Trophoblast cell (in vitro differentiated cells and primary cell): ENCODE measurements around the gene VEPH1.
"Not testable (repeated sequence)": the region's sequence is repeated elsewhere in the genome, so short reads cannot be mapped to it uniquely, and the experiment has no call there.

Experiments used
- DNase-seq, 2 donors: peaks; one replicate each; pipeline ENCODE4 v3.0.0-alpha.2; 2016
- H2AFZ ChIP-seq: 2 replicates; pipeline ENCODE4 v1.6.1; 2013; ENCODE audit warnings: low read length, moderate library complexity, mild to moderate bottlenecking; ENCODE audit not compliant: insufficient read depth, poor library complexity
- H2AK5ac ChIP-seq: 2 replicates; pipeline ENCODE4 v1.6.1; 2013; ENCODE audit warnings: mild to moderate bottlenecking, low read length
- H2BK120ac ChIP-seq: 2 replicates; pipeline ENCODE4 v1.6.1; 2013; ENCODE audit warnings: low read length, mild to moderate bottlenecking, moderate library complexity; ENCODE audit not compliant: insufficient read depth, poor library complexity
- H2BK12ac ChIP-seq: 2 replicates; pipeline ENCODE4 v1.6.1; 2013; ENCODE audit warnings: mild to moderate bottlenecking, low read length, moderate library complexity
- H2BK5ac ChIP-seq: 2 replicates; pipeline ENCODE4 v1.6.1; 2013; ENCODE audit warnings: low read length, low read depth, moderate library complexity, mild to moderate bottlenecking; ENCODE audit not compliant: poor library complexity
- H3K14ac ChIP-seq: 2 replicates; pipeline ENCODE4 v1.6.1; 2013; ENCODE audit warnings: mild to moderate bottlenecking, low read length
- H3K18ac ChIP-seq: 2 replicates; pipeline ENCODE4 v1.6.1; 2013; ENCODE audit warnings: mild to moderate bottlenecking, low read length
- H3K23ac ChIP-seq: 2 replicates; pipeline ENCODE4 v1.6.1; 2013; ENCODE audit warnings: low read length
- H3K27ac ChIP-seq: 2 replicates; pipeline ENCODE4 v1.5.1; 2013; ENCODE audit warnings: low read depth, mild to moderate bottlenecking, inconsistent platforms, low read length, moderate library complexity
- H3K27me3 ChIP-seq: 2 replicates; pipeline ENCODE4 v1.6.1; 2013; ENCODE audit warnings: inconsistent platforms, mild to moderate bottlenecking, low read length, moderate library complexity; ENCODE audit not compliant: insufficient read depth
- H3K36me3 ChIP-seq, 2 experiments: 1 replicate in 1 of 2; 2 replicates in 1 of 2; pipeline ENCODE4 v1.6.1; 2013; ENCODE audit warnings: low read length in 2 of 2, mild to moderate bottlenecking in 2 of 2, moderate library complexity in 1 of 2; ENCODE audit not compliant: insufficient read depth in 2 of 2, control insufficient read depth in 1 of 2
- H3K4ac ChIP-seq: 2 replicates; pipeline ENCODE4 v1.6.1; 2013; ENCODE audit warnings: low read depth, mild to moderate bottlenecking, low read length, moderate library complexity
- H3K4me1 ChIP-seq, 2 experiments: 1 replicate in 1 of 2; 2 replicates in 1 of 2; pipeline ENCODE4 v1.6.1; 2013; ENCODE audit warnings: low read length in 2 of 2, mild to moderate bottlenecking in 2 of 2, moderate library complexity in 1 of 2; ENCODE audit not compliant: insufficient read depth in 2 of 2, control insufficient read depth in 1 of 2
- H3K4me2 ChIP-seq: 2 replicates; pipeline ENCODE4 v1.6.1; 2013; ENCODE audit warnings: inconsistent platforms, mild to moderate bottlenecking, low read length, moderate library complexity
- H3K4me3 ChIP-seq: 2 replicates; pipeline ENCODE4 v1.5.1; 2013; ENCODE audit warnings: mild to moderate bottlenecking, low read depth, low read length, inconsistent platforms
- H3K79me1 ChIP-seq: one replicate; pipeline ENCODE4 v1.6.1; 2013; ENCODE audit warnings: low read length
- H3K79me2 ChIP-seq: 2 replicates; pipeline ENCODE4 v1.6.1; 2013; ENCODE audit warnings: low read length, mild to moderate bottlenecking; ENCODE audit not compliant: control insufficient read depth, insufficient read depth, poor library complexity
- H3K9ac ChIP-seq: 2 replicates; pipeline ENCODE4 v1.6.1; 2013; ENCODE audit warnings: mild to moderate bottlenecking, low read length
- H3K9me3 ChIP-seq: 2 replicates; pipeline ENCODE4 v1.6.1; 2013; ENCODE audit warnings: low read depth, mild to moderate bottlenecking, control low read depth, inconsistent platforms, low read length; ENCODE audit not compliant: insufficient read depth
- H4K12ac ChIP-seq: 2 replicates; pipeline ENCODE4 v1.6.1; 2013; ENCODE audit warnings: low read depth, mild to moderate bottlenecking, low read length, moderate library complexity
- H4K8ac ChIP-seq: 2 replicates; pipeline ENCODE4 v1.6.1; 2013; ENCODE audit warnings: low read depth, mild to moderate bottlenecking, low read length, moderate library complexity
- H4K91ac ChIP-seq: one replicate; pipeline ENCODE4 v1.6.1; 2013; ENCODE audit warnings: low read depth, mild to moderate bottlenecking, low read length, moderate library complexity
- WGBS: extraction: QIAGEN DNeasy Blood & Tissue Kit; methylation state at CpG from one replicate; pipeline ENCODE4 v1.1.7; 2013; ENCODE audit warnings: missing lambda C conversion rate; ENCODE audit not compliant: insufficient read length, insufficient coverage; ENCODE audit errors: extremely low coverage; 5-methylcytosine and 5-hydroxymethylcytosine counted together

VEPH1 gene

DNA sequence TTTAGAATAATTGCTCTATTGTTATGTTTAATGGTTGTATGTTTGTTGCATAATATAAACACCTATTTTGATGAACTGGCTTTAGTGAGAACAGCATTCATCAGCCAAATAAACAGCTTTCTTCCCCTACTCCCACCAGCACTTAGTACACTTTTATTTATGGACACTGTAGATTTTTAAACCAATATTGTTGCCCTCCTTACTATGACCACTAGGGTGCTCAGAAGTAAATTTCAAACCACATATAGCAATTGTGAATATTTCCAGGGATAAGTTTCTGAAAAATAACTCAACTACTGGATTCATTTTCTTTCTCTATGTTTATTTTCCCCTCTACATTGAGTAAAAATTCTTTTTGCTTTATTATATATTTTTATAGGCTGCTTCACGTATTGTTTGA lies 151.2 kb downstream of the VEPH1 start:
- Histone ChIP-seq H3K9me3 (no peaks in the 10 kb centered on the region), H3K79me2 (no peaks in the 10 kb centered on the region), H3K23ac (no peak overlapping the region), H3K79me1 (no peaks in the 10 kb centered on the region), H3K18ac (no peak overlapping the region), H2AK5ac (no peak overlapping the region), H3K27ac (no peak overlapping the region), H4K12ac (no peak overlapping the region), H2BK12ac (no peak overlapping the region), H3K27me3 (no peaks in the 10 kb centered on the region), H2BK5ac (no peak overlapping the region), H3K4me3 (no peak overlapping the region), H3K36me3 (no peaks in the 10 kb centered on the region), H3K4me2 (no peak overlapping the region), H4K8ac (no peak overlapping the region), H2BK120ac (no peak overlapping the region), H3K4ac (no peak overlapping the region), H2AFZ (no peak overlapping the region), H3K9ac (no peak overlapping the region), H3K4me1 (no peaks in the 10 kb centered on the region), H3K14ac (no peak overlapping the region), H4K91ac (no peak overlapping the region)
- DNase-seq: no peak
- no CpG with 5 or more reads among the region's 1 CpG for WGBS

DNA sequence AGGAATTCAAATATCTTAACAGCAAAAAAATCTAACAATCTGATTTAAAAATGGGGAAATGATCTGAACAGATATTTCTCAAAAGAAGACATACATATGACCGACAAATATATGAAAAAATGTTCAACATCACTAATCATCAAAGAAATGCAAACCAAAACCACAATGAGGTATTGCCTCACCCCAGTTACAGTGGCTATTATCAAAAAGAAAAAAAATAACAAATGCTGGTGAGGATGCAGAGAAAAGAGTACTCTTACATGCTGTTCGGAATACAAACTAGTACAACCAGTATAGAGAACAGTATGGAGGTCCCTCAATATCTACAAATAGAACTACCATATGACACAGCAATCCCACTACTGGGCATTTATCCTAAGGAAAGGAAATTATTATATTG lies 152.6 kb downstream of the VEPH1 start:
- not testable (repeated sequence) for H4K8ac ChIP-seq, H3K79me1 ChIP-seq, H2BK120ac ChIP-seq, H4K12ac ChIP-seq, H3K79me2 ChIP-seq, H4K91ac ChIP-seq, H2BK5ac ChIP-seq, H3K27me3 ChIP-seq, DNase-seq, H3K14ac ChIP-seq, H3K18ac ChIP-seq, H3K4me3 ChIP-seq, H3K27ac ChIP-seq, H2BK12ac ChIP-seq, H3K23ac ChIP-seq, H2AK5ac ChIP-seq, H3K4ac ChIP-seq, H3K9me3 ChIP-seq, H3K4me2 ChIP-seq, H3K36me3 ChIP-seq, H3K9ac ChIP-seq, H2AFZ ChIP-seq, H3K4me1 ChIP-seq
- no CpG with 5 or more reads among the region's 2 CpGs for WGBS

GRCh38 chr3:157348304-157349075 lies 154.7 kb downstream of the VEPH1 start:
- not testable (repeated sequence) for H2AK5ac ChIP-seq, H2BK5ac ChIP-seq, H3K4me2 ChIP-seq, H4K12ac ChIP-seq, H3K9me3 ChIP-seq, H2AFZ ChIP-seq, H2BK120ac ChIP-seq, H3K23ac ChIP-seq, H3K36me3 ChIP-seq, H3K27me3 ChIP-seq, H3K4ac ChIP-seq, H3K4me3 ChIP-seq, H3K18ac ChIP-seq, H3K14ac ChIP-seq, H4K8ac ChIP-seq, H4K91ac ChIP-seq, DNase-seq, H2BK12ac ChIP-seq, H3K79me2 ChIP-seq, H3K27ac ChIP-seq, H3K79me1 ChIP-seq, H3K9ac ChIP-seq, H3K4me1 ChIP-seq
- no CpG with 5 or more reads among the region's 3 CpGs for WGBS

DNA sequence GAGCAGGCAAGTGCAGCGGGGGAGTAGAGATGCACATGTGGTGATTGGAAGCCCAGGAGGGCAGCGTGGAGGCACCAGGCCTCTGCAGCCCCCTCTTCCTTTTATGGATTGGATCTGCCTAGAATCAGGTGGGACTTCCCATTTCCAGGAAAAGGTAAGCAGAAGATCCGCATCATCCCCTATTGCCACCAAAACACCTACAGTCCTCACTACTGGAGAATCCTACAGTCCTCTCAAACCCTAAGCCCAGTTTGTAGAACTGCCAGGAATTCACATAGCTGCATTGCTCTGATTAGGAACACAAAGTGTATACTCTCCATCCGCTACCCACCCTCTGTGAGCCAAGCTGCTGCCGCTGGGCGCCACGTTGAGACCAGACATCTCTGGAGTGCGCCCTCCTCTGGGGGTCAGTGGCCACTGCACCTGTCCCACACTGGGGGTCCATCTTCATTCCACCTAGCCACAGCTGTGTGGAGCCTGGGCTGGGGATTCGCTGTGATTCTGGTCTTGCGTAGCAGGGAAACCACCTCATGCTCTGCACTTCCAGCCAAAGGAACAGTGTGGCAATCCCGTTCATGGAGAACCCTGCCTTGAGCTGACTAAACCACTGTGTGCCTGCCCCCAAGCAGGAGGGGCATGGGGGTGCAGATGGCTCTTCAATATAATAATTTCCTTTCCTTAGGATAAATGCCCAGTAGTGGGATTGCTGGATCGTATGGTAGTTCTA lies 155.5 kb downstream of the VEPH1 start:
- Histone ChIP-seq H4K12ac (no peak overlapping the region), H2BK120ac (no peak overlapping the region), H3K79me2 (no peaks in the 10 kb centered on the region), H3K14ac (no peak overlapping the region), H3K36me3 (no peaks in the 10 kb centered on the region), H4K91ac (no peak overlapping the region), H3K4ac (no peak overlapping the region), H3K4me2 (no peak overlapping the region), H3K9me3 (no peaks in the 10 kb centered on the region), H3K9ac (no peak overlapping the region), H2BK5ac (no peak overlapping the region), H3K23ac (no peak overlapping the region), H3K27me3 (no peaks in the 10 kb centered on the region), H3K79me1 (no peaks in the 10 kb centered on the region), H2AFZ (no peak overlapping the region), H2BK12ac (no peak overlapping the region), H3K4me3 (no peak overlapping the region), H2AK5ac (no peak overlapping the region), H3K18ac (no peak overlapping the region), H3K4me1 (no peaks in the 10 kb centered on the region), H3K27ac (no peak overlapping the region), H4K8ac (no peak overlapping the region)
- DNase-seq: no peak
- WGBS: no CpG with 5 or more reads among the region's 12 CpGs
